Mesenchymal stem cell (in vitro differentiated cells and primary cell): ENCODE measurements around the gene PAH. TPM values are rescaled to one million over a fixed set of nuclear protein-coding genes. Genes with fewer than 3 reads are reported as not detected.

Experiments used
- DNase-seq: peaks from one replicate; pipeline ENCODE4 v3.0.0-alpha.2; 2013
- H2AFZ ChIP-seq: one replicate; pipeline ENCODE4 v1.6.1; 2013; ENCODE audit warnings: low read depth, mild to moderate bottlenecking, control low read depth, inconsistent platforms, low read length, moderate library complexity
- H2AK5ac ChIP-seq: 2 replicates; pipeline ENCODE4 v1.6.1; 2013; ENCODE audit warnings: low read length, moderate library complexity, mild to moderate bottlenecking, inconsistent platforms; ENCODE audit not compliant: severe bottlenecking
- H2BK120ac ChIP-seq: one replicate; pipeline ENCODE4 v1.6.1; 2013; ENCODE audit warnings: low read depth, mild to moderate bottlenecking, inconsistent platforms, low read length, moderate library complexity
- H2BK12ac ChIP-seq, 2 experiments: one replicate each; pipeline ENCODE4 v1.6.1; 2013; ENCODE audit warnings: inconsistent platforms in 2 of 2, low read length in 2 of 2, mild to moderate bottlenecking in 2 of 2, moderate library complexity in 2 of 2, control low read depth in 1 of 2
- H2BK15ac ChIP-seq: one replicate; pipeline ENCODE4 v1.6.1; 2013; ENCODE audit warnings: mild to moderate bottlenecking, low read depth, inconsistent platforms; ENCODE audit not compliant: poor library complexity, severe bottlenecking
- H2BK5ac ChIP-seq: 2 replicates; pipeline ENCODE4 v1.6.1; 2013; ENCODE audit warnings: low read depth, mild to moderate bottlenecking, low read length, control low read depth, inconsistent platforms; ENCODE audit not compliant: poor library complexity, severe bottlenecking
- H3K14ac ChIP-seq, 2 experiments: one replicate each; pipeline ENCODE4 v1.6.1; 2013; ENCODE audit warnings: inconsistent platforms in 2 of 2, low read length in 2 of 2, control low read depth in 1 of 2, mild to moderate bottlenecking in 1 of 2, moderate library complexity in 1 of 2
- H3K18ac ChIP-seq, 2 experiments: one replicate each; pipeline ENCODE4 v1.6.1; 2013; ENCODE audit warnings: inconsistent platforms in 2 of 2, low read length in 2 of 2, control low read depth in 1 of 2, low read depth in 1 of 2, mild to moderate bottlenecking in 1 of 2
- H3K23ac ChIP-seq, 2 experiments: one replicate each; pipeline ENCODE4 v1.6.1; 2013; ENCODE audit warnings: inconsistent platforms in 2 of 2, low read length in 2 of 2, mild to moderate bottlenecking in 2 of 2, moderate library complexity in 2 of 2, control low read depth in 1 of 2
- H3K27ac ChIP-seq: 2 replicates; pipeline ENCODE4 v1.5.1; 2013; ENCODE audit warnings: mild to moderate bottlenecking, moderate library complexity, low read length, control low read depth, inconsistent platforms; ENCODE audit not compliant: poor library complexity, severe bottlenecking
- H3K27me3 ChIP-seq, 2 experiments: 2 replicates each; pipeline versions ENCODE4 v1.6.1 to v1.7.0; 2013; ENCODE audit warnings: low read length in 2 of 2, mild to moderate bottlenecking in 2 of 2, moderate library complexity in 2 of 2, control low read depth in 1 of 2, inconsistent platforms in 1 of 2; ENCODE audit not compliant: control insufficient read depth in 1 of 2, insufficient read depth in 1 of 2
- H3K36me3 ChIP-seq, 2 experiments: 2 replicates each; pipeline versions ENCODE4 v1.6.1 to v1.7.0; 2013; ENCODE audit warnings: low read length in 2 of 2, control low read depth in 1 of 2, inconsistent platforms in 1 of 2, low read depth in 1 of 2, mild to moderate bottlenecking in 1 of 2; ENCODE audit not compliant: insufficient read depth in 2 of 2, control insufficient read depth in 1 of 2
- H3K4ac ChIP-seq, 2 experiments: one replicate each; pipeline ENCODE4 v1.6.1; 2013; ENCODE audit warnings: inconsistent platforms in 2 of 2, low read length in 2 of 2, mild to moderate bottlenecking in 2 of 2, moderate library complexity in 2 of 2, control low read depth in 1 of 2, low read depth in 1 of 2
- H3K4me1 ChIP-seq: 2 replicates; pipeline ENCODE4 v1.6.1; 2013; ENCODE audit warnings: low read depth, low read length, control low read depth; ENCODE audit not compliant: control insufficient read depth, insufficient read depth
- H3K4me2 ChIP-seq: 2 replicates; pipeline ENCODE4 v1.6.1; 2013; ENCODE audit warnings: low read length, mild to moderate bottlenecking, inconsistent platforms; ENCODE audit not compliant: poor library complexity, severe bottlenecking
- H3K4me3 ChIP-seq, 2 experiments: 2 replicates each; pipeline versions ENCODE4 v1.5.1 to v1.7.0; 2013; ENCODE audit warnings: low read length in 2 of 2, mild to moderate bottlenecking in 2 of 2, control low read depth in 1 of 2, low read depth in 1 of 2; ENCODE audit not compliant: insufficient read depth in 1 of 2
- H3K79me1 ChIP-seq: replicated peaks from 2 replicates; pipeline ENCODE4 v1.6.1; 2013; ENCODE audit warnings: mild to moderate bottlenecking, control low read depth, low read length, inconsistent platforms; ENCODE audit not compliant: poor library complexity, severe bottlenecking
- H3K9ac ChIP-seq: 2 replicates; pipeline ENCODE4 v1.7.0; 2013; ENCODE audit warnings: mild to moderate bottlenecking, low read length, moderate library complexity
- H3K9me3 ChIP-seq: 2 replicates; pipeline ENCODE4 v1.7.0; 2013; ENCODE audit warnings: mild to moderate bottlenecking, low read length; ENCODE audit not compliant: control insufficient read depth
- H4K8ac ChIP-seq: one replicate; pipeline ENCODE4 v1.6.1; 2013; ENCODE audit warnings: inconsistent platforms, mild to moderate bottlenecking, low read length, moderate library complexity
- H4K91ac ChIP-seq: one replicate; pipeline ENCODE4 v1.6.1; 2013; ENCODE audit warnings: mild to moderate bottlenecking, low read length, inconsistent platforms
- WGBS: methylation state at CpG from one replicate; pipeline ENCODE4 v1.1.7; 2013; ENCODE audit warnings: mixed read lengths; 5-methylcytosine and 5-hydroxymethylcytosine counted together
- polyA plus RNA-seq, 2 experiments: library from polyadenylated mRNA; stranded (reverse); fragments of 200-250 nt; gene quantifications; one replicate each; pipeline ENCODE4 v1.2.3, GENCODE V29; 2013

Gene PAH
- polyA plus RNA-seq (2013, experiment 1 of 2): not detected
- polyA plus RNA-seq (2013, experiment 2 of 2): not detected

DNA sequence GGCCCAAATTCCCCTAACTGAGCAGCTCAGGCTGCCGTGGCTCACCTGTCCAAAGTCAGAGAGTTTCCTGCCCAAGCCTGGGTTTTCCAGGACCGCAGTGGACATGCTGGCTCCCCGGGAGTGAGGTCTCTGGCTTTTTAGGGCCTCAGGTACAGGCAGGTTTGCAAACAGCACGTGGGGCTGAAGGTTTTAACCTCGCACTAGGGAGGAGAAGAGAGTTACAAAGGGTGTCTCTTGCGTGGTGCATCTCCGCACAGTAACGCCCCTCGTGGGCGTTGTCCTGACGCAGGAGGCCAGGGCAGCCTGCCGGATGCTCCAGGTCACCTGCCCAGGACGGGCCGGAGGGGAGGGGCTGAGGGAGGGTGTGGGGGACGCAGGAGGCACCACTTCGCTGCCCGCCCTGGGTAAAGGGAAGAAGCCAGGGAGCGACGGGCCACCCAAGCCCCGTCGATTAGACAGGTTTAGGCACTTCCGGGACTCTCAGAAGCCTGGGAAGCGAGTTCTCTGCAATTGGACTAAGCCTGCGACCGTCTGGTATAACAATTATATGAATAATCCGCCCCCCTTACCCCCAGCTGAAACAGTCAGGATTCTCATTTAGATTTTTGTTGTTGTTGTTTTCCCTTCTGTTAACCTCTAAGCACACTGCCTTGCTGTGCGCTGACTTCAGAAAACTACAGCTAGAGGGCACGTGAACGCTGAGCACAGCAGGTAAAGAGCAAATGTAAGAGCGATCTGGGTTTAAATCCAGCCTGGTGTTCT is at the start of gene PAH:
TSS of gene PAH (minus strand) at position 219 of the 762 bp plus-strand sequence. CDS start at position 105, 114 bp downstream.
- no peak within 1 kb of the TSS for H2BK15ac ChIP-seq

GRCh38 chr12:102966200-102966863 is 49.3 kb upstream of the PAH start:
- Histone ChIP-seq H2AFZ (no peak overlapping the region), H2BK120ac (no peak overlapping the region), H3K4me2 (no peak overlapping the region), H3K4me1 (peaks cover 4% of the 10 kb centered on the region), H4K91ac (no peak overlapping the region), H3K27ac (no peak overlapping the region), H2AK5ac (no peak overlapping the region), H2BK15ac (no peak overlapping the region), H2BK5ac (no peak overlapping the region), H3K27me3 (peaks cover 57 to 74% of the 10 kb centered on the region in 2 experiments), H2BK12ac (no peak overlapping the region), H3K4me3 (no peak overlapping the region), H3K23ac (no peak overlapping the region), H3K36me3 (no peaks in the 10 kb centered on the region), H3K9me3 (peaks cover 15% of the 10 kb centered on the region), H3K18ac (no peak overlapping the region), H3K9ac (no peak overlapping the region), H3K14ac (no peak overlapping the region), H3K79me1 (no peaks in the 10 kb centered on the region), H4K8ac (no peak overlapping the region), H3K4ac (no peak overlapping the region)
- no peak for DNase-seq
- WGBS: 9% methylated on average over 12 of the region's 12 CpGs

More for the DNA sequence above, at the start of gene PAH:
- Histone ChIP-seq H4K91ac (no peak within 1 kb of the TSS), H3K14ac (no peak within 1 kb of the TSS), H2AK5ac (no peak within 1 kb of the TSS), H3K4me2 (no peak within 1 kb of the TSS), H2BK12ac (no peak within 1 kb of the TSS), H3K4me1 (peaks cover 1% of the 10 kb centered on the region), H3K4me3 (peak within 1 kb of the TSS in 1 of 2 experiments; percentile 47), H2BK5ac (no peak within 1 kb of the TSS), H3K36me3 (no peaks in the 10 kb centered on the region), H4K8ac (no peak within 1 kb of the TSS), H3K23ac (no peak within 1 kb of the TSS), H3K9ac (no peak within 1 kb of the TSS), H2BK120ac (no peak within 1 kb of the TSS), H3K27ac (no peak within 1 kb of the TSS), H3K18ac (no peak within 1 kb of the TSS), H3K9me3 (no peaks in the 10 kb centered on the region), H3K27me3 (no peaks in the 10 kb centered on the region), H3K79me1 (no peaks in the 10 kb centered on the region), H2AFZ (peak within 1 kb of the TSS; percentile 19), H3K4ac (no peak within 1 kb of the TSS)
- WGBS: 14% methylated on average over 22 of the region's 30 CpGs
- no peak for DNase-seq

GRCh38 chr12:102965281-102966155 is 48.5 kb upstream of the PAH start:
- DNase-seq: no peak
- no peak overlapping the region for H4K8ac ChIP-seq
- H2BK120ac ChIP-seq: no peak overlapping the region
- peaks cover 5% of the 10 kb centered on the region for H3K4me1 ChIP-seq
- no peak overlapping the region for H3K4me2 ChIP-seq
- H2AFZ ChIP-seq: no peak overlapping the region
- H2BK15ac ChIP-seq: no peak overlapping the region
- no peak overlapping the region for H3K27ac ChIP-seq
- H4K91ac ChIP-seq: no peak overlapping the region
- no peak overlapping the region for H3K18ac ChIP-seq
- WGBS: 1% methylated on average over 34 of the region's 38 CpGs
- H3K79me1 ChIP-seq: no peaks in the 10 kb centered on the region
- no peak overlapping the region for H2BK12ac ChIP-seq
- no peak overlapping the region for H3K23ac ChIP-seq
- H3K27me3 ChIP-seq: peaks cover 65 to 83% of the 10 kb centered on the region in 2 experiments
- H3K4ac ChIP-seq: no peak overlapping the region
- no peaks in the 10 kb centered on the region for H3K36me3 ChIP-seq
- no peak overlapping the region for H2BK5ac ChIP-seq
- H3K9ac ChIP-seq: no peak overlapping the region
- no peak overlapping the region for H2AK5ac ChIP-seq
- peaks cover 15% of the 10 kb centered on the region for H3K9me3 ChIP-seq
- no peak overlapping the region for H3K14ac ChIP-seq
- H3K4me3 ChIP-seq: no peak overlapping the region
